KMS-11 (cell line): ENCODE measurements around the gene ADSS1.

Experiments
- H2AFZ ChIP-seq: fragments of 200-600 bp; sonication (generic); 2 replicates; pipeline ENCODE4 v1.6.1; 2016; ENCODE audit warnings: antibody characterized with exemption, mixed run types, low read depth
- H3K27ac ChIP-seq: fragments of 200-600 bp; sonication (generic); 2 replicates; pipeline ENCODE4 v1.6.1; 2016; ENCODE audit warnings: mild to moderate bottlenecking, mixed run types
- H3K27me3 ChIP-seq: fragments of 200-600 bp; sonication (generic); 2 replicates; pipeline ENCODE4 v1.6.1; 2017; ENCODE audit warnings: mild to moderate bottlenecking, low read depth, mixed run types, moderate library complexity; ENCODE audit not compliant: insufficient read depth
- H3K36me3 ChIP-seq: fragments of 200-600 bp; sonication (generic); 2 replicates; pipeline ENCODE4 v1.6.1; 2017; ENCODE audit warnings: mild to moderate bottlenecking, mixed run types; ENCODE audit not compliant: insufficient read depth
- H3K4me1 ChIP-seq: fragments of 200-600 bp; sonication (generic); 2 replicates; pipeline ENCODE4 v1.6.1; 2016; ENCODE audit warnings: mild to moderate bottlenecking, low read depth, mixed run types; ENCODE audit not compliant: poor library complexity, severe bottlenecking
- H3K4me2 ChIP-seq: fragments of 200-600 bp; sonication (generic); 2 replicates; pipeline ENCODE4 v1.7.0; 2016; ENCODE audit warnings: mild to moderate bottlenecking, mixed run types
- H3K4me3 ChIP-seq: fragments of 200-600 bp; sonication (generic); IDR thresholded peaks from 2 replicates; pipeline ENCODE4 v1.6.1; 2017; ENCODE audit warnings: low read depth, low read length, mixed read lengths; ENCODE audit not compliant: insufficient read depth
- H3K79me2 ChIP-seq: fragments of 200-600 bp; sonication (generic); 2 replicates; pipeline ENCODE4 v1.6.1; 2016; ENCODE audit warnings: low read depth, mixed run types; ENCODE audit not compliant: insufficient read depth
- H3K9ac ChIP-seq: fragments of 200-600 bp; sonication (generic); 2 replicates; pipeline ENCODE4 v1.6.1; 2016; ENCODE audit warnings: mild to moderate bottlenecking, mixed run types
- H4K20me1 ChIP-seq: fragments of 200-600 bp; sonication (generic); 2 replicates; pipeline ENCODE4 v1.6.1; 2016; ENCODE audit warnings: mild to moderate bottlenecking, mixed run types; ENCODE audit not compliant: insufficient read depth
- TF ChIP-seq, protein P1 (sequence below): fragments of 200-600 bp; sonication (generic); conservative IDR thresholded peaks from 2 replicates; pipeline ENCODE4 v1.6.1; 2017; ENCODE audit warnings: low read depth, mild to moderate bottlenecking, antibody characterized with exemption, low read length, moderate library complexity, mixed read lengths

The ADSS1 gene

DNA sequence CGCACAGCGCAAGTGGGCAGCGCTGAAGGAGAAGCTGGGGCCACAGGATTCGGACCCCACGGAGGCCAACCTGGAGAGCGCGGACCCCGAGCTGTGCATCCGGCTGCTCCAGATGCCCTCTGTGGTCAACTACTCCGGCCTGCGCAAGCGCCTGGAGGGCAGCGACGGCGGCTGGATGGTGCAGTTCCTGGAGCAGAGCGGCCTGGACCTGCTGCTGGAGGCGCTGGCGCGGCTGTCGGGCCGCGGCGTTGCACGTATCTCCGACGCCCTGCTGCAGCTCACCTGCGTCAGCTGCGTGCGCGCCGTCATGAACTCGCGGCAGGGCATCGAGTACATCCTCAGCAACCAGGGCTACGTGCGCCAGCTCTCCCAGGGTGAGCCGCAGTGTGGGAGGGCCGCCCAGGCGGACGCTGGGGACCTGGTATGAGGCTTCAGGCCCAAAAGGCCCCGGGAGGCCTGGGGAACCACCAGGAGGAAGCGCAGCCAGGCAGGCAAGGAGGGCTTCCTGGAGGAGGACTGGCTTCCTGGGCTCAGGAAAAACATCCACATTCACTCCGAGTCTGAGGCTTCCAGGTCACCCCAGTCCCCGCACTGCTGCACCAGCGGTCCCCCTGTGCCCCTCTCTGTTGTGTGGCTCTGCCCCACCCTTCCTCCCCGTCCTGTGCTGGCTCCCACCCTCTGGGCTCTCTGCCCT lies 22.5 kb upstream of the ADSS1 start:
- TF ChIP-seq, protein P1, sequence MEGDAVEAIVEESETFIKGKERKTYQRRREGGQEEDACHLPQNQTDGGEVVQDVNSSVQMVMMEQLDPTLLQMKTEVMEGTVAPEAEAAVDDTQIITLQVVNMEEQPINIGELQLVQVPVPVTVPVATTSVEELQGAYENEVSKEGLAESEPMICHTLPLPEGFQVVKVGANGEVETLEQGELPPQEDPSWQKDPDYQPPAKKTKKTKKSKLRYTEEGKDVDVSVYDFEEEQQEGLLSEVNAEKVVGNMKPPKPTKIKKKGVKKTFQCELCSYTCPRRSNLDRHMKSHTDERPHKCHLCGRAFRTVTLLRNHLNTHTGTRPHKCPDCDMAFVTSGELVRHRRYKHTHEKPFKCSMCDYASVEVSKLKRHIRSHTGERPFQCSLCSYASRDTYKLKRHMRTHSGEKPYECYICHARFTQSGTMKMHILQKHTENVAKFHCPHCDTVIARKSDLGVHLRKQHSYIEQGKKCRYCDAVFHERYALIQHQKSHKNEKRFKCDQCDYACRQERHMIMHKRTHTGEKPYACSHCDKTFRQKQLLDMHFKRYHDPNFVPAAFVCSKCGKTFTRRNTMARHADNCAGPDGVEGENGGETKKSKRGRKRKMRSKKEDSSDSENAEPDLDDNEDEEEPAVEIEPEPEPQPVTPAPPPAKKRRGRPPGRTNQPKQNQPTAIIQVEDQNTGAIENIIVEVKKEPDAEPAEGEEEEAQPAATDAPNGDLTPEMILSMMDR = no peak
- Histone ChIP-seq H3K79me2 (no peaks in the 10 kb centered on the region), H3K4me1 (no peaks in the 10 kb centered on the region), H3K27me3 (no peaks in the 10 kb centered on the region), H2AFZ (no peak overlapping the region), H3K4me3 (no peak overlapping the region), H3K27ac (no peak overlapping the region), H4K20me1 (no peaks in the 10 kb centered on the region), H3K36me3 (no peaks in the 10 kb centered on the region), H3K9ac (no peak overlapping the region), H3K4me2 (no peak overlapping the region)

DNA sequence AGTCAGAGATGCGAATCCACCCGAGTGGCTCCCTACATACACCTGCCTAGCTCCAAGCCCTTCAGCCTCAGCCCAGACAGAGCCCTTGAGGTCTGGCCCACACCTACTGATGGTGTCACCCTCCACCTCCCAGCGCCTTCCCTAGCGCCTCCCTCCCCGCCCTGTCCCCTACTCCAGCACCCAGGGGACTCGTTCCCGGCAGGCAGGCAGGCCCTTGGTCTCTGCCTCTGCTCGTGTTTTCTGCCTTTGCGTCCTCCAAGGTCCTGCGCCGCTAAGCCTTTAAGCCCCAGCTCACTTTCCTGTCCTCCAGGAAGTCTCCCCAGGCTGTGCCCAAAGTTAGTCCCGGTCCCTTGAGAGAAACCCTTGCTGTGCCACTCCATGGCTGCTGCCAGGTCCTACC lies 21.9 kb upstream of the ADSS1 start:
- H3K27ac ChIP-seq = no peak overlapping the region
- H2AFZ ChIP-seq = no peak overlapping the region
- no peaks in the 10 kb centered on the region for H3K27me3 ChIP-seq
- H3K9ac ChIP-seq = no peak overlapping the region
- TF ChIP-seq, protein P1 = no peak
- no peaks in the 10 kb centered on the region for H4K20me1 ChIP-seq
- H3K4me3 ChIP-seq = no peak overlapping the region
- no peaks in the 10 kb centered on the region for H3K79me2 ChIP-seq
- no peaks in the 10 kb centered on the region for H3K4me1 ChIP-seq
- H3K4me2 ChIP-seq = no peak overlapping the region
- H3K36me3 ChIP-seq = no peaks in the 10 kb centered on the region

DNA sequence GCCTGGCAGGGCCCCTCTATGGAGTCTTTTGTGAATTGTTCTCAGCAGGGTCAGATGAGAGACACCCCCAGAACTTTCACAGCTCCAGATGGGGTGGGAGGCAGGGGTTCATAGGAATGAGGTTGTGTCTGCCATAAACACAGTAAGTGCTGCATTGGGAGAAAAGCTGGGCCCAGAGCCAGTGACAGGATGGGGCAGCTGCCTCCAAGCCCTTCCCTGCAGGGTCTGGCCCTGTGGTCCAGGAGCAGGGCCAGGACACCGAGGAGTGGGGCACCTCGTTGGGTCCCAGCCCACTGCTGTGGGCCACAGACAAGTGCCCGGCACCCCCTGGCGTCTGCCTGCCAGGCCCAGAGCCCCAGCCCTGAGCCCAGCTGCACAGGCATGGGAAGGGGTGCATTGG lies 21.4 kb upstream of the ADSS1 start:
- H3K4me1 ChIP-seq = no peaks in the 10 kb centered on the region
- no peak overlapping the region for H3K27ac ChIP-seq

DNA sequence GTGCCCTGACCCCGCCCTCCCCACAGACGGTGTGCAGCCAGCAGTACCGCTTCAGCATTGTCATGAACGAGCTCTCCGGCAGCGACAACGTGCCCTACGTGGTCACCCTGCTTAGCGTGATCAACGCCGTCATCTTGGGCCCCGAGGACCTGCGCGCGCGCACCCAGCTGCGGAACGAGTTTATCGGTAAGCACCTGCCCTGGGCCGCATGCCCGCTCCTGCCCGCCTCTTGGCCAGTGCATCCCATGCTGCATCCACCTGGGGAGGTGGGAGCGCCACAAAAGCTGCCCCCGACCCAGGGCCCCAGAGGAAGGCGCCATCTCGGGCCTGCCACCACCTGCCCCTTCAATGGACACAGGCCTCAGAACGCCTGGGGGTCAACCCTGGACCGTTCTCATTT lies 20.8 kb upstream of the ADSS1 start:
- Histone ChIP-seq H3K36me3 (no peaks in the 10 kb centered on the region), H3K4me3 (no peak overlapping the region), H3K4me1 (no peaks in the 10 kb centered on the region), H3K9ac (no peak overlapping the region), H4K20me1 (no peaks in the 10 kb centered on the region), H3K4me2 (no peak overlapping the region), H3K79me2 (no peaks in the 10 kb centered on the region), H3K27me3 (no peaks in the 10 kb centered on the region), H2AFZ (no peak overlapping the region), H3K27ac (no peak overlapping the region)
- TF ChIP-seq, protein P1 = no peak

More for the DNA sequence above, 21.4 kb upstream of the ADSS1 start:
- Histone ChIP-seq H2AFZ (no peak overlapping the region), H3K36me3 (no peaks in the 10 kb centered on the region), H3K27me3 (no peaks in the 10 kb centered on the region), H3K4me2 (no peak overlapping the region), H3K9ac (no peak overlapping the region), H3K79me2 (no peaks in the 10 kb centered on the region), H3K4me3 (no peak overlapping the region), H4K20me1 (no peaks in the 10 kb centered on the region)
- TF ChIP-seq, protein P1 = no peak
